Lung (tissue), 12 donors: ENCODE data around the gene NRXN2. TPM values are rescaled to one million over a fixed set of nuclear protein-coding genes. Genes with fewer than 3 reads are reported as not detected.

Experiments
- ATAC-seq: fragments of 200-7000 bp; cut with Tn5 transposase; one replicate; pipeline ENCODE4 v1.9.1; 2020; ENCODE audit warnings: moderate number of reproducible peaks; ENCODE audit not compliant: insufficient read depth, low FRiP score
- DNase-seq, 3 donors: peaks; one replicate each; pipeline ENCODE4 v3.0.0-alpha.2; 2013 to 2017
- H3K27ac ChIP-seq, 2 donors: one replicate each; pipeline ENCODE4 v1.5.1; 2013; ENCODE audit warnings: mild to moderate bottlenecking in 2 of 2, moderate library complexity in 2 of 2, control low read depth in 1 of 2, inconsistent platforms in 1 of 2, low read depth in 1 of 2, low read length in 1 of 2
- H3K27me3 ChIP-seq, 3 donors: one replicate each; pipeline ENCODE4 v1.5.1; 2013; ENCODE audit warnings: low read length in 2 of 3; ENCODE audit not compliant: control insufficient read depth in 3 of 3, insufficient read depth in 3 of 3
- H3K36me3 ChIP-seq, 4 donors: one replicate each; pipeline ENCODE4 v1.5.1; 2013; ENCODE audit warnings: low read length in 4 of 4, mild to moderate bottlenecking in 1 of 4, moderate library complexity in 1 of 4; ENCODE audit not compliant: control insufficient read depth in 4 of 4, insufficient read depth in 4 of 4
- H3K4me1 ChIP-seq, 5 donors: one replicate each; pipeline ENCODE4 v1.5.1; 2013; ENCODE audit warnings: low read length in 5 of 5, mild to moderate bottlenecking in 2 of 5, moderate library complexity in 1 of 5; ENCODE audit not compliant: control insufficient read depth in 5 of 5, insufficient read depth in 5 of 5
- H3K4me3 ChIP-seq: one replicate; pipeline ENCODE4 v1.5.1; 2013; ENCODE audit warnings: mild to moderate bottlenecking, control low read depth, moderate library complexity
- H3K9ac ChIP-seq, 2 donors: one replicate each; pipeline ENCODE4 v1.5.1; 2013; ENCODE audit warnings: low read length in 2 of 2, control low read depth in 1 of 2; ENCODE audit not compliant: insufficient read depth in 1 of 2
- H3K9me3 ChIP-seq, 4 donors: one replicate each; pipeline ENCODE4 v1.5.1; 2013; ENCODE audit warnings: low read length in 3 of 4, mild to moderate bottlenecking in 1 of 4, moderate library complexity in 1 of 4; ENCODE audit not compliant: control insufficient read depth in 4 of 4, insufficient read depth in 3 of 4
- CTCF ChIP-seq: IDR thresholded peaks from 2 replicates; pipeline ENCODE4 v1.5.1; 2012; ENCODE audit warnings: mild to moderate bottlenecking; ENCODE audit errors: control extremely low read depth, extremely low read depth
- WGBS, 2 donors: extraction: QIAGEN DNeasy Blood & Tissue Kit; methylation state at CpG; one replicate each; pipeline ENCODE4 v1.1.7; 2013; 5-methylcytosine and 5-hydroxymethylcytosine counted together
- polyA plus RNA-seq, 2 donors: library from polyadenylated mRNA; stranded (reverse); fragments of 200-250 nt; gene quantifications; one replicate each; pipeline ENCODE4 v1.2.1, GENCODE V29; 2013
- total RNA-seq, 2 donors: library from RNA; depleted of rRNA in 1 of 2; stranded (reverse); fragments of >200 nt in 1 of 2; gene quantifications; one replicate each; pipeline ENCODE4 v1.2.1, GENCODE V29; 2014 to 2021
- donor health status: control.
- donor health status: control.
- donor health status: Bipolar disorder and iron deficiency.
- donor health status: healthy.
- donor health status: DM: yes; HTN: yes; CAD: no.

The NRXN2 gene
- total and polyA plus RNA-seq, 4 donors = 0.39 to 6.6 (median 1.1) TPM

GRCh38 chr11:64624883-64625481 lies 98.0 kb downstream of the NRXN2 start:
- Histone ChIP-seq H3K4me3 (no peak overlapping the region), H3K27ac (no peak overlapping the region), H3K36me3 (peaks cover 0 to 11% (median 5%) of the 10 kb centered on the region in 4 donors), H3K9ac (no peak overlapping the region), H3K9me3 (no peaks in the 10 kb centered on the region), H3K27me3 (peaks cover 0 to 10% (median 0%) of the 10 kb centered on the region in 3 donors), H3K4me1 (peaks cover 0 to 20% (median 15%) of the 10 kb centered on the region in 5 donors)
- no peak for DNase-seq
- 42 to 71% methylated on average over 4 of the region's 4 CpGs for WGBS, 2 donors
- ATAC-seq = no peak
- no peak for TF ChIP-seq CTCF

- peaks cover 0 to 6% (median 2%) of the 10 kb centered on the region in 4 donors for H3K36me3 ChIP-seq
- no peaks in the 10 kb centered on the region for H3K9me3 ChIP-seq
- no peak overlapping the region for H3K27ac ChIP-seq
- H3K27me3 ChIP-seq = no peaks in the 10 kb centered on the region
- TF ChIP-seq CTCF = no peak
- no peak overlapping the region for H3K4me3 ChIP-seq
- DNase-seq = no peak
- H3K4me1 ChIP-seq = peaks cover 0 to 40% (median 26%) of the 10 kb centered on the region in 5 donors
- ATAC-seq = no peak
- H3K9ac ChIP-seq = no peak overlapping the region
- 96% methylated on average over 19 of the region's 19 CpGs for WGBS, 2 donors
Measured at GRCh38 chr11:64622681-64623080, 100.3 kb downstream of the NRXN2 start.

- 72 to 74% methylated on average over 5 of the region's 5 CpGs for WGBS, 2 donors
- H3K9ac ChIP-seq = peak overlapping the region; percentile 25 to 82
- H3K27ac ChIP-seq = no peak overlapping the region
- H3K27me3 ChIP-seq = no peaks in the 10 kb centered on the region
- ATAC-seq = no peak
- no peak for DNase-seq
- TF ChIP-seq CTCF = no peak
- H3K4me1 ChIP-seq = peaks cover 0 to 40% (median 26%) of the 10 kb centered on the region in 5 donors
- no peaks in the 10 kb centered on the region for H3K9me3 ChIP-seq
- H3K4me3 ChIP-seq = no peak overlapping the region
- peaks cover 0 to 6% (median 2%) of the 10 kb centered on the region in 4 donors for H3K36me3 ChIP-seq
Measured at GRCh38 chr11:64621283-64622019, 101.5 kb downstream of the NRXN2 start.
